Neural crest cell (in vitro differentiated cells): ENCODE data around the gene FAM20A. TPM values are rescaled to one million over a fixed set of nuclear protein-coding genes. Genes with fewer than 3 reads are reported as not detected.

Source experiments
- DNase-seq: peaks from one replicate; pipeline ENCODE4 v3.0.0; 2021; ENCODE audit warnings: low read depth, mixed read lengths, low spot score
- H3K27ac Mint-ChIP-seq: one replicate; pipeline ENCODE4 v1.8.0; 2021; ENCODE audit warnings: mild to moderate bottlenecking, mixed read lengths; ENCODE audit not compliant: unreplicated experiment
- H3K27me3 Mint-ChIP-seq: 2 replicates; pipeline ENCODE4 v1.8.0; 2021; ENCODE audit warnings: low read depth, mild to moderate bottlenecking, mixed read lengths
- H3K36me3 Mint-ChIP-seq: 2 replicates; pipeline ENCODE4 v1.8.0; 2021; ENCODE audit warnings: low read depth, mild to moderate bottlenecking, mixed read lengths
- H3K4me1 Mint-ChIP-seq: 2 replicates; pipeline ENCODE4 v1.8.0; 2021; ENCODE audit warnings: mixed read lengths
- H3K4me3 Mint-ChIP-seq: one replicate; pipeline ENCODE4 v1.8.0; 2021; ENCODE audit warnings: mild to moderate bottlenecking, mixed read lengths
- H3K9me3 Mint-ChIP-seq: 2 replicates; pipeline ENCODE4 v1.8.0; 2021; ENCODE audit warnings: mixed read lengths
- total RNA-seq: library from RNA; stranded (reverse); gene quantifications from 2 replicates; pipeline ENCODE4 v1.2.1, GENCODE V29; 2021
- TF ChIP-seq, protein P1 (sequence below): fragments of 200-600 bp; sonication (generic); conservative IDR thresholded peaks from 2 replicates; pipeline ENCODE4 v1.5.0; 2021; ENCODE audit warnings: antibody characterized with exemption, mild to moderate bottlenecking

FAM20A gene
- total RNA-seq, 1 donor from 2014 or later, result 0.51 TPM

DNA sequence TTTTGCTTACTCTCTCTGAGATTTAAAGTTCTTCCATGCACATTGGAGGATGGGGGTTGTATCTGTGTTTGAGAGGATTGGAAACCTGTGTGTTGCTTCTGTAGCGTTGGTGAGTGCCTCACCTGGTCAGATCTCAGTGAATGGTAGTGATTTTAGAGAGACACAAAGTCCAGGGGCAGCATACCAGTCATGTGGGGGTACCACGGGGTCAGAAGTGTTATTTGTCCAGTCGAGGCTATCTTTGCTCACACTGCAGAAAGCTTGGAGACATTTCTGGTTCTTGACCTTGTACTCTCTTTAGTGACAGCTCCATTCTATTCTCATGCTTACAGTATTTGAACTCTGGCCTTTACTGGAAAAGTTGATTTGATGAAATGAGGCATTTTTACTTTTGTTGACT lies 65.2 kb downstream of the FAM20A start:
- Mint-ChIP-seq H3K4me1 (no peaks in the 10 kb centered on the region), H3K9me3 (no peaks in the 10 kb centered on the region), H3K27ac (no peak overlapping the region), H3K27me3 (no peaks in the 10 kb centered on the region), H3K4me3 (no peak overlapping the region), H3K36me3 (peaks cover 21% of the 10 kb centered on the region)
- TF ChIP-seq, protein P1, sequence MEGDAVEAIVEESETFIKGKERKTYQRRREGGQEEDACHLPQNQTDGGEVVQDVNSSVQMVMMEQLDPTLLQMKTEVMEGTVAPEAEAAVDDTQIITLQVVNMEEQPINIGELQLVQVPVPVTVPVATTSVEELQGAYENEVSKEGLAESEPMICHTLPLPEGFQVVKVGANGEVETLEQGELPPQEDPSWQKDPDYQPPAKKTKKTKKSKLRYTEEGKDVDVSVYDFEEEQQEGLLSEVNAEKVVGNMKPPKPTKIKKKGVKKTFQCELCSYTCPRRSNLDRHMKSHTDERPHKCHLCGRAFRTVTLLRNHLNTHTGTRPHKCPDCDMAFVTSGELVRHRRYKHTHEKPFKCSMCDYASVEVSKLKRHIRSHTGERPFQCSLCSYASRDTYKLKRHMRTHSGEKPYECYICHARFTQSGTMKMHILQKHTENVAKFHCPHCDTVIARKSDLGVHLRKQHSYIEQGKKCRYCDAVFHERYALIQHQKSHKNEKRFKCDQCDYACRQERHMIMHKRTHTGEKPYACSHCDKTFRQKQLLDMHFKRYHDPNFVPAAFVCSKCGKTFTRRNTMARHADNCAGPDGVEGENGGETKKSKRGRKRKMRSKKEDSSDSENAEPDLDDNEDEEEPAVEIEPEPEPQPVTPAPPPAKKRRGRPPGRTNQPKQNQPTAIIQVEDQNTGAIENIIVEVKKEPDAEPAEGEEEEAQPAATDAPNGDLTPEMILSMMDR, result no peak
- no peak for DNase-seq

DNA sequence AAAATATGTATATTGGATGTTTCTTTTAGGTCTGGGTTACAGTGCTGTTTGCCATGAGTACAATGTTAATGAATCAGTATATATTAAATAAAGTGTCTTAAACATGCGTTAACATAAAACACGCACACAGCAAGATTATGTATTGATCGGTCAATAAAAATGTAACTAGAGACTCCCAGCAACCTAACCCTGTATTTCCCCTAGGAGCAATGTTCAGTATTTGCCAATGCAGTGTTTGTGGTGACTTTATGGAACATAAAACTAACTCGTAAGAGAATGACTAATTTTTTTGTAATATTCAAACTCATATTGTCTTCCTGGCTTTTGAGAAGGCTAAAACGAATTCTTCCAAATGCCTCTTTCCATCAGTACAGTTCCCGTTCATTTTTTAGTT lies 66.5 kb downstream of the FAM20A start:
- peaks cover 14% of the 10 kb centered on the region for H3K36me3 Mint-ChIP-seq
- H3K9me3 Mint-ChIP-seq, result no peaks in the 10 kb centered on the region
- H3K27ac Mint-ChIP-seq, result no peak overlapping the region
- no peak overlapping the region for H3K4me3 Mint-ChIP-seq
- TF ChIP-seq, protein P1, result no peak
- DNase-seq, result no peak
- H3K27me3 Mint-ChIP-seq, result no peaks in the 10 kb centered on the region
- no peaks in the 10 kb centered on the region for H3K4me1 Mint-ChIP-seq

DNA sequence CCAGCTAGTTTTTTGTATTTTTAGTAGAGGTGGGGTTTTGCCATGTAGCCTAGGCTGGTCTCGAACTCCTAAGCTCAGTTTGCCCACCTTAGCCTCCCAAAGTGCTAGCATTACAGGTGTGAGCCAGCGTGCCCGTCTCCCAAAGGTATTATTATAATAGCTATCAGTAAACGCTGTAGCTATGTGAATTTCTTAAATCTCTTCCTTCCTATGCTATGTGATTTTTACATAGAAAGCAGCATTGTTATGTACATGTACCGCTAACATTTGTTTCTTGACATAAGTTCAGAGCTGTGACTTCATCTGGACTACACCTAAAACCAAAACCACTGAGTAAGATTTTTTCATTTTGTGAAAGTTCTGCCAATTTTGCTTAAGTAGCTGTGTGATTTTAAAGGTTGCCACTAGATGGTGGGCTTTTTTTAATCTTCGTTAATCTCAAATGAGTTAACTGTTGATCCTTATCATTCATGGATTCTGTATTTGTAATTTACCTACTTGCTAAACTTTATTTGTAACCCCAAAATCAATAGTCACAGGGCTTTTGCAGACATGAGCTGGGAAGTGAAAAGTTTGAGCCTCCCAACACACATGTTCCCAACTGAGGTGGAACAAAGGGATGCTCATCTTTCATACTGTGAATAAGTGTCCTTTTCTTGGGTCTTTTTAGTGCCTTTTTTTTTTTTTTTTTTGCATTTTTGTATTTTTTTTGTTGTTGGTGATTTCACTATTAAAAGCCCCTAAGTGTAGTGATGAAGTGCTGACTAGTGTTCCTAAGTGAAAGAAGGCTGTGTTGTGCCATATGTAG lies 67.1 kb downstream of the FAM20A start:
- H3K4me1 Mint-ChIP-seq, result no peaks in the 10 kb centered on the region
- no peaks in the 10 kb centered on the region for H3K9me3 Mint-ChIP-seq
- H3K4me3 Mint-ChIP-seq, result no peak overlapping the region
- no peak for DNase-seq
- H3K27me3 Mint-ChIP-seq, result no peaks in the 10 kb centered on the region
- TF ChIP-seq, protein P1, result peak; percentile 61
- H3K27ac Mint-ChIP-seq, result no peak overlapping the region
- H3K36me3 Mint-ChIP-seq, result peaks cover 9% of the 10 kb centered on the region

DNA sequence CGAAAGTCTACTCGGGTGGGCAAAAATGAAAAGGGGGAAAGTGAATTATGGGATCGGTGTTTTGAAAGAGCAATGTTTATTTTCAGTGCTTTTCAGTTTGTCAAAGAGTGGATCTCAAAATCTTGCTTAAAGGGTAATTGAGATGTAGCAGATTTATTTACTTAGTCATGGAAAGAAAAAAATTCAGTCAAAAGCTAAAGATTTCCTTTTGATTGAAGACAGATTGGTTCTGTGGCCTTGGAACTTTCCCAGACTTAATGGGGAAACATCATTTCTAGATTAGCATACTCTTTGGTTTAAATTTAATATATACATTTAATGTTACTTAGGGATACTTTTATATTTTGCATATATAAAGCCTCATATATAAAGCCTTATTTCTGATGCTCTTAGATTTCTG lies 68.3 kb downstream of the FAM20A start:
- H3K9me3 Mint-ChIP-seq, result no peaks in the 10 kb centered on the region

DNA sequence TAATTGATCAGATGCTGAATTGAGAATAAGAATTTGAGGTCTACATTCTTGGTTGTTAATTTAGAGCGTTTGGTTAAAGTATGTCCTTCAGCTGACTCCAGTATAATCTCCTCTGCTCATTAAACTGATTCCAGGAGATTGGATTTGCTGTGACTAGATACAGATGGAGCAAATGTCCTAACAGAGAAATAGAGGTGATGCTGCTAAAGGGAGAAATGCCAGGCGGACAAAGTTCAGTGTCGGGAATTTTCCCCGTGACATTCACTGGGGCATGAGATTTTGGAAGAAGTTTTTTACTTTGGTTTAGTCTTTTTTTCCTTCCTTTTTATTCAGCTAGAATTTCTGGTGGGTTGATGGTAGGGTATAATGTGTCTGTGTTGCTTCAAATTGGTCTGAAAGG lies 69.9 kb downstream of the FAM20A start:
- Mint-ChIP-seq H3K4me3 (no peak overlapping the region), H3K9me3 (no peaks in the 10 kb centered on the region), H3K27ac (no peak overlapping the region), H3K27me3 (no peaks in the 10 kb centered on the region), H3K36me3 (peaks cover 16% of the 10 kb centered on the region), H3K4me1 (no peaks in the 10 kb centered on the region)
- no peak for DNase-seq
- TF ChIP-seq, protein P1, result no peak

More for the DNA sequence above, 68.3 kb downstream of the FAM20A start:
- H3K36me3 Mint-ChIP-seq, result peaks cover 14% of the 10 kb centered on the region
- H3K4me1 Mint-ChIP-seq, result no peaks in the 10 kb centered on the region
- no peak for DNase-seq
- no peak overlapping the region for H3K4me3 Mint-ChIP-seq
- no peaks in the 10 kb centered on the region for H3K27me3 Mint-ChIP-seq
- TF ChIP-seq, protein P1, result no peak
- H3K27ac Mint-ChIP-seq, result no peak overlapping the region
